ENCODE data around the gene ADCYAP1R1.

- TF ChIP-seq, protein P1, sequence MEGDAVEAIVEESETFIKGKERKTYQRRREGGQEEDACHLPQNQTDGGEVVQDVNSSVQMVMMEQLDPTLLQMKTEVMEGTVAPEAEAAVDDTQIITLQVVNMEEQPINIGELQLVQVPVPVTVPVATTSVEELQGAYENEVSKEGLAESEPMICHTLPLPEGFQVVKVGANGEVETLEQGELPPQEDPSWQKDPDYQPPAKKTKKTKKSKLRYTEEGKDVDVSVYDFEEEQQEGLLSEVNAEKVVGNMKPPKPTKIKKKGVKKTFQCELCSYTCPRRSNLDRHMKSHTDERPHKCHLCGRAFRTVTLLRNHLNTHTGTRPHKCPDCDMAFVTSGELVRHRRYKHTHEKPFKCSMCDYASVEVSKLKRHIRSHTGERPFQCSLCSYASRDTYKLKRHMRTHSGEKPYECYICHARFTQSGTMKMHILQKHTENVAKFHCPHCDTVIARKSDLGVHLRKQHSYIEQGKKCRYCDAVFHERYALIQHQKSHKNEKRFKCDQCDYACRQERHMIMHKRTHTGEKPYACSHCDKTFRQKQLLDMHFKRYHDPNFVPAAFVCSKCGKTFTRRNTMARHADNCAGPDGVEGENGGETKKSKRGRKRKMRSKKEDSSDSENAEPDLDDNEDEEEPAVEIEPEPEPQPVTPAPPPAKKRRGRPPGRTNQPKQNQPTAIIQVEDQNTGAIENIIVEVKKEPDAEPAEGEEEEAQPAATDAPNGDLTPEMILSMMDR (IDR thresholded peaks at IDR 0.05; ENCODE audit: low read depth, low read length), result peak; percentile 71
- no peak for TF ChIP-seq EZH2phosphoT487 (IDR thresholded peaks at IDR 0.05; ENCODE audit: low read depth)
These were observed 70.5 kb downstream of the ADCYAP1R1 start for GRCh38 chr7:31122649-31123058.

Measured in OCI-LY3 (cell line).